ENCODE results near the gene NHP2. TPM values are rescaled to one million over a fixed set of nuclear protein-coding genes. Genes with fewer than 3 reads are reported as not detected.
A peak's percentile ranks its signal among the peaks of the same experiment; 100 is the strongest.

Gene NHP2
- total RNA-seq, 4 donors from 2014 or later = 75.8 to 278 (median 210) TPM

DNA sequence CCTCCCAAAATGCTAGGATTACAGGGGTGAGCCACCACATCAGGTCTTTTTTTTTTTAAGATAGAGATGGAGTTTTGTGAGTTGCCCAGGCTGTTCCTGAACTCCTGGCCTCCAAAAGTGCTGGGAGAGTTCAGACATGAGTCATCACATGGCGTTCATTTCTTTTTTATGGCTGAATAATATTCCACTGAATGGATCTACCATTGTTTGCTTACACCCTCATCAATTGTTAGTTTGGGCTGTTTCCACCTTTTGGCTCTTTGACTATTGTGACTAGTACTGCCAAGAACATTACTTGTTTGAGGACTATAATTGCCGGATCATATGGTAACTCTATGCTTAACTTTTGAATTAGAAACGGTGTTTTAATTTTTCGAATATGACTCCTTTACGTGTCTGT lies 41.1 kb downstream of the NHP2 start:
- 61% methylated on average over 5 of the region's 5 CpGs for WGBS
- Histone ChIP-seq H3K27ac (peak overlapping the region; percentile 75), H3K4me1 (peaks cover 54% of the 10 kb centered on the region), H3K4me3 (no peak overlapping the region), H3K9me3 (no peaks in the 10 kb centered on the region), H3K27me3 (peaks cover 41% of the 10 kb centered on the region), H3K36me3 (no peaks in the 10 kb centered on the region)
- DNase-seq (ENCODE audit: low spot score in 2 of 2) = no peak
- TF ChIP-seq, protein P1, sequence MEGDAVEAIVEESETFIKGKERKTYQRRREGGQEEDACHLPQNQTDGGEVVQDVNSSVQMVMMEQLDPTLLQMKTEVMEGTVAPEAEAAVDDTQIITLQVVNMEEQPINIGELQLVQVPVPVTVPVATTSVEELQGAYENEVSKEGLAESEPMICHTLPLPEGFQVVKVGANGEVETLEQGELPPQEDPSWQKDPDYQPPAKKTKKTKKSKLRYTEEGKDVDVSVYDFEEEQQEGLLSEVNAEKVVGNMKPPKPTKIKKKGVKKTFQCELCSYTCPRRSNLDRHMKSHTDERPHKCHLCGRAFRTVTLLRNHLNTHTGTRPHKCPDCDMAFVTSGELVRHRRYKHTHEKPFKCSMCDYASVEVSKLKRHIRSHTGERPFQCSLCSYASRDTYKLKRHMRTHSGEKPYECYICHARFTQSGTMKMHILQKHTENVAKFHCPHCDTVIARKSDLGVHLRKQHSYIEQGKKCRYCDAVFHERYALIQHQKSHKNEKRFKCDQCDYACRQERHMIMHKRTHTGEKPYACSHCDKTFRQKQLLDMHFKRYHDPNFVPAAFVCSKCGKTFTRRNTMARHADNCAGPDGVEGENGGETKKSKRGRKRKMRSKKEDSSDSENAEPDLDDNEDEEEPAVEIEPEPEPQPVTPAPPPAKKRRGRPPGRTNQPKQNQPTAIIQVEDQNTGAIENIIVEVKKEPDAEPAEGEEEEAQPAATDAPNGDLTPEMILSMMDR (IDR thresholded peaks at IDR 0.05) = no peak
- TF ChIP-seq EP300 (IDR thresholded peaks at IDR 0.05) (no peak), POLR2A (IDR thresholded peaks at IDR 0.05) (no peak), POLR2AphosphoS5 (IDR thresholded peaks at IDR 0.05) (no peak)

DNA sequence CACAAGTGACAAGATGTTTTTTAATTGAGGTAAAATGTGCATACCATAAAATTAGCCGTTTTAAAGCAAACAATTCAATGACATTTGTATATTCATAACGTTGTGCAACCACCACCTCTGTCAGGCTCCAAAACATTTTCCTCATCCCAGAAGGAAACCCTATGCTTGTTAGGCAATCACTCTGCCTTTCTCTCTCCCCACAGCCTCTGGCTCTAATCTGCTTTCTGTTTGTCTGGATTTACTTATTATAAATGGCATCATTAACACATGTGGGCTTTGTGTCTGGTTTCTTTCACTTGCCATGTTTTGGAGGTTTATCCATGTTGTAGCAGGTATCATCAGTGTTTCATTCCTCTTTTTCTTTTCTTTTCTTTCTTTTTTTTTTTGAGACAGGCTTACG lies 41.8 kb downstream of the NHP2 start:
- Histone ChIP-seq H3K36me3 (no peaks in the 10 kb centered on the region), H3K27me3 (peaks cover 37% of the 10 kb centered on the region), H3K9me3 (no peaks in the 10 kb centered on the region), H3K4me3 (no peak overlapping the region), H3K4me1 (peaks cover 53% of the 10 kb centered on the region), H3K27ac (peak overlapping the region; percentile 27)
- DNase-seq (ENCODE audit: low spot score in 2 of 2) = no peak
- WGBS = 29% methylated on average over 3 of the region's 3 CpGs
- TF ChIP-seq POLR2AphosphoS5 (IDR thresholded peaks at IDR 0.05) = no peak
- TF ChIP-seq, protein P1 (IDR thresholded peaks at IDR 0.05) = no peak
- TF ChIP-seq EP300 (IDR thresholded peaks at IDR 0.05) = no peak
- TF ChIP-seq POLR2A (IDR thresholded peaks at IDR 0.05) = no peak

DNA sequence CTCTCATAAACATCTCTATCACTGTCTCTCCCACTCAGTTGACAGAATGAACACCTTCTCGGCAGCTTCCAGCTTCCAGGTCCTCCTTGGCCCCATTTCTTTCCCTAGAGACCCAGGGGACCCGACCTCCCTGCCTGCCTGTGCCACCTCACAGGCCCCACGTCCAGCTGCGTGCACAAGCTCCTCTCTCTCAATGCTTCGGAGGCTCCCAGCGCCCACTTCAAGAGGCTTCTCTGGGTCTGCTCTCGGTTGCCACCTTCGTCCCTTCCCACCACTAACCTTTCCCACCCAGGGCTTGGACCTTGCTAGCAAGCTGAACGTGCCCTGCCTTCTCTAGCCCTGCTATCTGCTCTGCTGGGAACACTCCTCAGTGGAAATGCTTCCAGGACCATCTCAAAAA lies 43.2 kb downstream of the NHP2 start:
- WGBS = 90% methylated on average over 9 of the region's 9 CpGs
- H3K4me1 ChIP-seq = peaks cover 45% of the 10 kb centered on the region
- no peak overlapping the region for H3K4me3 ChIP-seq
- H3K9me3 ChIP-seq = no peaks in the 10 kb centered on the region
- H3K27ac ChIP-seq = no peak overlapping the region
- no peak for DNase-seq (ENCODE audit: low spot score in 2 of 2)
- TF ChIP-seq POLR2AphosphoS5 (IDR thresholded peaks at IDR 0.05) (no peak), POLR2A (IDR thresholded peaks at IDR 0.05) (no peak), EP300 (IDR thresholded peaks at IDR 0.05) (no peak)
- TF ChIP-seq, protein P1 (IDR thresholded peaks at IDR 0.05) = no peak
- peaks cover 25% of the 10 kb centered on the region for H3K27me3 ChIP-seq
- H3K36me3 ChIP-seq = no peaks in the 10 kb centered on the region

DNA sequence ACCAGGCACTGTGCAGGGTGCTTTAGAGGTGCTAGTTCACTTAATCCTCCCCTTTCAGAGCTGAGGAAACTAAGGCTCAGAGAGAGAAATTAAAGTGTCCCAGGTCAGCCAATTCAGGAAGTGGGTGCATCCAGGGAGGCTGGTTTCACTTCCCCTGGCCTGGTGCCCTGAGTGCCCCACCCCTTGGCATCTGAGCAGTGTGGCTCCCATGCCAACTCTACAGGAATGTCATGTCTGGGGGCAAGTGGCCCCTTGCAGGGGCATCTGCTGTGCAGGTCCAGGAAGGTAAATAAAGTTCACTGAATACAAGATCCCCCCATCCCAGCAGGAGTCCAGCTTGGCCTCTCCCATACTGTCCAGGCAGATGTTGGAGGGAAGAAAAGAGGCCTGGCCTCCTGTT lies 44.7 kb downstream of the NHP2 start:
- TF ChIP-seq, protein P1 (IDR thresholded peaks at IDR 0.05) = no peak
- TF ChIP-seq EP300 (IDR thresholded peaks at IDR 0.05) = no peak
- no peak for TF ChIP-seq POLR2AphosphoS5 (IDR thresholded peaks at IDR 0.05)
- no peak for TF ChIP-seq POLR2A (IDR thresholded peaks at IDR 0.05)
- H3K27ac ChIP-seq = peak overlapping the region; percentile 56
- peaks cover 10% of the 10 kb centered on the region for H3K27me3 ChIP-seq
- no peak overlapping the region for H3K4me3 ChIP-seq
- H3K36me3 ChIP-seq = no peaks in the 10 kb centered on the region
- peaks cover 41% of the 10 kb centered on the region for H3K4me1 ChIP-seq
- no peak for DNase-seq (ENCODE audit: low spot score in 2 of 2)
- no peaks in the 10 kb centered on the region for H3K9me3 ChIP-seq

DNA sequence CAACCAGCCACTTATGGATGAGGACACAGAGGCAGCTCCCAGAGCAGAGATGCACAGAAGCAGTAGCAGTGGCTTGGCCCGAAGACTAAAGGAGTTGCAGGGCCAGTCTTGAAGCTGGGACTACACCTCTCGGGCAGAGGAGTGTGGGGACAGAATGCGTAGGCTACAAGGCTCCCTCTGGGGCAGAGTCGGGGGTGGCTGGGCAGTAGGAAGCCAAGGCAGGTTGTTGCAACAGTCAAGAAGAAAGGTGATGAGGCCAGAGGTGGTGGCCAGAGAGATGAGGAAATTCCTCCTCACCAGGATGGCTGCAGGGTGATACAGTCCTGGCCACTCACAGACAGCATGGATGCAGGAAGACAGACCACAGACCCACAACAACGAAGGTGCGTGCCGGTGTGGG lies 45.2 kb downstream of the NHP2 start:
- DNase-seq (ENCODE audit: low spot score in 2 of 2) = no peak
- peak overlapping the region; percentile 56 for H3K27ac ChIP-seq
- no peaks in the 10 kb centered on the region for H3K9me3 ChIP-seq
- TF ChIP-seq, protein P1 (IDR thresholded peaks at IDR 0.05) = no peak
- TF ChIP-seq EP300 (IDR thresholded peaks at IDR 0.05) (no peak), POLR2A (IDR thresholded peaks at IDR 0.05) (no peak), POLR2AphosphoS5 (IDR thresholded peaks at IDR 0.05) (no peak)
- H3K36me3 ChIP-seq = no peaks in the 10 kb centered on the region
- H3K27me3 ChIP-seq = peaks cover 5% of the 10 kb centered on the region
- 57% methylated on average over 7 of the region's 7 CpGs for WGBS
- H3K4me1 ChIP-seq = peaks cover 35% of the 10 kb centered on the region
- H3K4me3 ChIP-seq = no peak overlapping the region

Measured in suprapubic skin (tissue), 4 donors.